Bronchial epithelial cell (primary cell): Measurements from ENCODE around the gene ANGPTL2. TPM values are rescaled to one million over a fixed set of nuclear protein-coding genes. Genes with fewer than 3 reads are reported as not detected.

ENCODE experiments used
- DNase-seq: peaks from one replicate; pipeline ENCODE4 v3.0.0-alpha.2; 2010; ENCODE audit warnings: low read depth
- FAIRE-seq: peaks from 2 replicates; lab custom pipeline; 2011; peaks lifted over from hg19 to GRCh38; lab: Jason Lieb, UNC
- H3K27me3 ChIP-seq: 2 replicates; pipeline ENCODE4 v1.5.1; 2011; ENCODE audit warnings: low read length; ENCODE audit not compliant: control insufficient read depth, insufficient read depth
- H3K36me3 ChIP-seq: 2 replicates; pipeline ENCODE4 v1.5.1; 2011; ENCODE audit warnings: low read length; ENCODE audit not compliant: control insufficient read depth, insufficient read depth
- H3K4me3 ChIP-seq: 2 replicates; pipeline ENCODE4 v1.5.1; 2011; ENCODE audit warnings: mild to moderate bottlenecking, low read depth, low read length, control low read depth
- total RNA-seq: library from RNA; depleted of rRNA; stranded (reverse); fragments of >200 nt; gene quantifications from 2 replicates; pipeline ENCODE4 v1.2.1, GENCODE V29; 2014
- TF ChIP-seq, protein P1 (sequence below): IDR thresholded peaks from 2 replicates; pipeline ENCODE4 v1.5.1; 2011; ENCODE audit warnings: mild to moderate bottlenecking, moderate library complexity, low read length, control low read depth, inconsistent platforms; ENCODE audit not compliant: insufficient read depth, severe bottlenecking

ANGPTL2 gene
- total RNA-seq, 1 donor from 2014 or later = 0.79 TPM

DNA sequence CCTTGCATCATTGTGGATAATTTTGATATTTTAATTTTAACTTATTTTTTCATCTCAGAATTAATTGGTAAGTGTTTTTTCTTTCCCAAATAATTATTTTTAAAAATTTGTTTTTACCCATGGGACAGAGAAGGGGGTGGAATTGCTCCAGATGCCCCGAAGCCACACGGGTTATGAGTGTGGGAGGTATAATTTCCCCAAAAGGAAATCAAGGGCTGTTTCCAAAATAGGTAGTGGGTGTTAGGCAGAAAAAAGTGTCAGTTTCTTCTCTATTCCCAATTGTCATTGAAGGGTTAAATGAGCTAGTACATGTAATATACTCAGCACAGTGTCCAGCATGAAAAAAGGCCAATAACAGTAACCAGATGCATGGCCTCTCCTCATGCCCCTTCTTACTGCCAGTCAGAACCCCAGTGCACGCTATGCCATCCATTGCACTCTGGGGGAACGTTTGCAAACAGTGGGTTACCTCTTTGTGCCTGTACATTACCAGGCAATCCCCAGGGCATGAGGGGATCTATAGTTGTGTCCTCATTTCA, 36.4 kb upstream of the ANGPTL2 start:
- Histone ChIP-seq H3K4me3 (no peak overlapping the region), H3K27me3 (peaks cover 6% of the 10 kb centered on the region), H3K36me3 (no peaks in the 10 kb centered on the region)
- FAIRE-seq (no peak), DNase-seq (no peak)
- TF ChIP-seq, protein P1, sequence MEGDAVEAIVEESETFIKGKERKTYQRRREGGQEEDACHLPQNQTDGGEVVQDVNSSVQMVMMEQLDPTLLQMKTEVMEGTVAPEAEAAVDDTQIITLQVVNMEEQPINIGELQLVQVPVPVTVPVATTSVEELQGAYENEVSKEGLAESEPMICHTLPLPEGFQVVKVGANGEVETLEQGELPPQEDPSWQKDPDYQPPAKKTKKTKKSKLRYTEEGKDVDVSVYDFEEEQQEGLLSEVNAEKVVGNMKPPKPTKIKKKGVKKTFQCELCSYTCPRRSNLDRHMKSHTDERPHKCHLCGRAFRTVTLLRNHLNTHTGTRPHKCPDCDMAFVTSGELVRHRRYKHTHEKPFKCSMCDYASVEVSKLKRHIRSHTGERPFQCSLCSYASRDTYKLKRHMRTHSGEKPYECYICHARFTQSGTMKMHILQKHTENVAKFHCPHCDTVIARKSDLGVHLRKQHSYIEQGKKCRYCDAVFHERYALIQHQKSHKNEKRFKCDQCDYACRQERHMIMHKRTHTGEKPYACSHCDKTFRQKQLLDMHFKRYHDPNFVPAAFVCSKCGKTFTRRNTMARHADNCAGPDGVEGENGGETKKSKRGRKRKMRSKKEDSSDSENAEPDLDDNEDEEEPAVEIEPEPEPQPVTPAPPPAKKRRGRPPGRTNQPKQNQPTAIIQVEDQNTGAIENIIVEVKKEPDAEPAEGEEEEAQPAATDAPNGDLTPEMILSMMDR = no peak

DNA sequence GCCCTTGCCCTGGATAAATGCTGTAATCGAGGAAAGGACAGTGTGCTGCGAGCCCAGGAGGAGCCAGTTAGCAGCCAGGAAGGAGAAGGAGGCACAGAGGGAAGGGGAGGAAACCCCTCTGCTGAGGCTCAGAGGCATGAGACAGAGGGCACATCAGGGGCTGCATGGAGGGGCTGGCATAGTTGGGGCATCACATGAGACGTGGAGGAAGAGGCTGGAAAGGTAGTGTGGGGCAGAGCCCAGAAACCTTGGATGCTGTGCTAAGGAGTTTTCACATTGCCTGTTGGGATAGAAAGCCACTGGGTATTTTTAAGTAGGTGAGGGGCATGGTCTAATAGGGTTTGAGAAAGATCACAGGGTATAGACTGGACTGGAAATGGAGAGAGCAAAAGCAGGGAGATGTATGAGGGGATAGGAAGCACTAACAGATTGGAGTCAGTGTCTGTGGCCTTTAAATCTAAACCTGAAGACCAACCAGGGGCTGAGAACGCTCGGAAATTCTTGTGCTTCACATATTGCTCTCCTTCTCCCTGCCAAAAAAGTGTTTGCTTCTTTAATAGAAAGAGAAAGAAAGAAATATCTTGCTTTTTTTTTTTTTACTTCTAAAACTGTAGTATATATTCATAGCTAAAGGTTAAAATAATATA, 33.0 kb upstream of the ANGPTL2 start:
- no peaks in the 10 kb centered on the region for H3K36me3 ChIP-seq
- no peak overlapping the region for H3K4me3 ChIP-seq
- peaks cover 6% of the 10 kb centered on the region for H3K27me3 ChIP-seq
- no peak for DNase-seq
- TF ChIP-seq, protein P1 = no peak
- FAIRE-seq = no peak

DNA sequence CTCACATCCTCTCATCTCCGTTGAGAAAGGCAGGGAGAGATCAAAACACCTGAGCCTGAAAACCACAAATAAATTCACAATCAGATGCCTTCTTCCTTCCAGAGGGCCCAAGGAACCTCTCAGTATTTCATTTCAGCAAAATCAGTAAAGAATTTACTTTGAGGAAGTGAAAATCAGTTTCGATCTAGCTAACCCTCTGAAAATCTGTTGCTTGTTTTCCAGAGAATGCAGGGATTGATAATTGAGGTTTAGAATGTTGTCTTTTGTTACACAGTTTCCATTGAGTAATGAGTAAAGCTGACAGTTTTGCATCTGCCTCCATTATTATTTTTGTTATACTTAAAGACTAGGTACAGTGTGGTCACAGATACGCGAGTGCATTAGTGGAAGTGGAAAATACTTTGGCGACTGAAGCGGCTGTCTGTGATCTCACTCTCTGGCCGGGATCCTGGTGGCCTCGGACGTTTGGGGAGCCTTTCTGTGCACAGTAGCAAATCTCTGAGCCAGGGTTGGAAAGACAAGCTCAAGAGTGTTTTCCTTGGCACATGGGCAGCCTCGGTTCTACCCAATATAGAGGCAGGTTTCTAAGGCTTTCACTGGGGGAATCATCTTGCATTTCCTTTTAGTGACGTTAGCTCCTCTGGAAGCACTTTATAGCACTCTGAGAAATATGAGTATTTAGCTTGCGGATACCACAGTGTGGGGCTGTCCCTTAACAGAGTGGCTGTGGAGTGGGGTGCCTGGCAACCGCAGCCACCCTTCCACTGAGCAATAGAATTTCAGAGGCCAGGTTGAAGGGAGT, 32.2 kb upstream of the ANGPTL2 start:
- TF ChIP-seq, protein P1 = no peak
- H3K27me3 ChIP-seq = peaks cover 4% of the 10 kb centered on the region
- H3K4me3 ChIP-seq = no peak overlapping the region
- DNase-seq = no peak
- FAIRE-seq = no peak
- H3K36me3 ChIP-seq = no peaks in the 10 kb centered on the region

DNA sequence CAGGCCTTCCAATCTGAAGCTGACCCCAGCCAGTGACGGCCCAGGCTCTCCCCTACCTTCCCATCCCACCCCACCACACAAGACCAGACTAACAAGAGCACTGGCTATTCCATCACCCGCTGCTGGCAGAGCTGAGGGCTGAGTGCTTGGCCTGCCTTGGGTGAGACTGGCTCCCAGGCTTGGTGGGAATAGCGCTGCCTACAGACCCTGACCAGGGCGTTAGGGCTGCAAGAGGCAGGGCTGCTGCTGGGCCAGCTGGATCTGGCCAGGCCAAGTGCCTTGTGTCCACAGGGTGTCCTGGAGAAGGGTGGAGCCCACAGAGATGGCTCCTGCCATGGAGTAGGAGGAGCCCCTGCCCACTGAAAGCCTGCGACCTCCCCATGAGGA, 31.6 kb upstream of the ANGPTL2 start:
- TF ChIP-seq, protein P1 = no peak
- Histone ChIP-seq H3K27me3 (peaks cover 4% of the 10 kb centered on the region), H3K36me3 (no peaks in the 10 kb centered on the region), H3K4me3 (no peak overlapping the region)
- FAIRE-seq (no peak), DNase-seq (no peak)

DNA sequence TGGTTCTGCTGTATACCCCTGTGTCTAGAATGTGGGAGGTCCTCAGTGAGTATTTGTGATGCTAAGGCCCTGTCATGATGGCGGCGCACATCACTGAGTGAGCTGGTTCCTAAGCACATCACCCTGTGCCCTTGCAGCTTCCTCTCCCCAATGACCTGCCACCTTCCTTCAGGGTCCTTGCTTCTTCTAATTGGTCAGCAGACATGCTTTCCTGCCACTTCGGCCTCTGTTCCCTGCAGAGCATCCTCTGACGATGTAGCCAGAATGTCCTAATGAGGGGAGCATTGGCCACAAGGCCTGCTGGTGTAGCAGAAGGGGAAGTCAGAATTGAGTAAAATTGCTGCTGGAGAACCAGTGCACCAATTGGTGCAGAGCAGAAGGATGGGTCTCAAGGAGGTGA, 31.1 kb upstream of the ANGPTL2 start:
- FAIRE-seq (no peak), DNase-seq (no peak)
- Histone ChIP-seq H3K27me3 (peaks cover 6% of the 10 kb centered on the region), H3K36me3 (no peaks in the 10 kb centered on the region), H3K4me3 (no peak overlapping the region)
- TF ChIP-seq, protein P1 = no peak
